GM23248 (cell line): ENCODE results near the gene NDUFA11. TPM values are rescaled to one million over a fixed set of nuclear protein-coding genes. Genes with fewer than 3 reads are reported as not detected.

Experiments
- DNase-seq: peaks from one replicate; pipeline ENCODE4 v3.0.0-alpha.2; 2015
- H2AFZ ChIP-seq: fragments of 200-600 bp; sonication (generic); 2 replicates; pipeline ENCODE4 v1.6.1; 2016; ENCODE audit warnings: antibody characterized with exemption
- H3F3A ChIP-seq: fragments of 200-600 bp; sonication (generic); 2 replicates; pipeline ENCODE4 v1.6.1; 2016; ENCODE audit warnings: mild to moderate bottlenecking, antibody characterized with exemption, mixed run types; ENCODE audit not compliant: insufficient read depth
- H3K27ac ChIP-seq: fragments of 200-600 bp; sonication (generic); 2 replicates; pipeline ENCODE4 v1.5.1; 2016; ENCODE audit warnings: mild to moderate bottlenecking
- H3K27me3 ChIP-seq: fragments of 200-600 bp; sonication (generic); replicated peaks from 2 replicates; pipeline ENCODE4 v1.6.1; 2016; ENCODE audit warnings: mild to moderate bottlenecking; ENCODE audit not compliant: insufficient read depth
- H3K36me3 ChIP-seq: fragments of 200-600 bp; sonication (generic); 2 replicates; pipeline ENCODE4 v1.6.1; 2016; ENCODE audit warnings: low read depth, mild to moderate bottlenecking
- H3K4me1 ChIP-seq: fragments of 200-600 bp; sonication (generic); 2 replicates; pipeline ENCODE4 v1.6.1; 2016; ENCODE audit warnings: mild to moderate bottlenecking; ENCODE audit not compliant: insufficient read depth
- H3K4me2 ChIP-seq: fragments of 200-600 bp; sonication (generic); one replicate; pipeline ENCODE4 v1.6.1; 2016; ENCODE audit warnings: mild to moderate bottlenecking; ENCODE audit not compliant: unreplicated experiment
- H3K4me3 ChIP-seq: fragments of 200-600 bp; sonication (generic); 2 replicates; pipeline ENCODE4 v1.5.1; 2016; ENCODE audit warnings: mild to moderate bottlenecking
- H3K79me2 ChIP-seq: fragments of 200-600 bp; sonication (generic); 2 replicates; pipeline ENCODE4 v1.6.1; 2016; ENCODE audit warnings: mild to moderate bottlenecking; ENCODE audit not compliant: insufficient read depth
- H3K9ac ChIP-seq: fragments of 200-600 bp; sonication (generic); 2 replicates; pipeline ENCODE4 v1.6.1; 2016; ENCODE audit warnings: mild to moderate bottlenecking
- H3K9me2 ChIP-seq: fragments of 200-600 bp; sonication (generic); 2 replicates; pipeline ENCODE4 v1.6.1; 2016; ENCODE audit warnings: mixed run types, mild to moderate bottlenecking, moderate library complexity; ENCODE audit not compliant: insufficient read depth
- H3K9me3 ChIP-seq: fragments of 200-600 bp; sonication (generic); one replicate; pipeline ENCODE4 v1.6.1; 2017; ENCODE audit warnings: low read depth
- H4K20me1 ChIP-seq: fragments of 200-600 bp; sonication (generic); 2 replicates; pipeline ENCODE4 v1.6.0; 2016; ENCODE audit not compliant: insufficient read depth
- EZH2 ChIP-seq: fragments of 200-600 bp; sonication (generic); IDR thresholded peaks from 2 replicates; pipeline ENCODE4 v1.6.1; 2018; ENCODE audit warnings: antibody characterized with exemption, mild to moderate bottlenecking; ENCODE audit not compliant: insufficient read depth, poor library complexity, severe bottlenecking
- EZH2phosphoT487 ChIP-seq: fragments of 200-600 bp; sonication (generic); IDR thresholded peaks from 2 replicates; pipeline ENCODE4 v1.6.1; 2018; ENCODE audit warnings: antibody characterized with exemption, moderate library complexity, mild to moderate bottlenecking, low read depth; ENCODE audit not compliant: insufficient read depth
- WGBS, 2 experiments: methylation state at CpG; one replicate each; pipeline ENCODE4 v1.1.6; 2015 to 2017; ENCODE audit warnings: low lambda C conversion rate in 2 of 2, low coverage in 1 of 2; ENCODE audit errors: missing lambda C conversion rate in 2 of 2; 5-methylcytosine and 5-hydroxymethylcytosine counted together
- in situ Hi-C: fragments of 300-500 bp; cut with MboI; formaldehyde crosslinking; loops from 2 replicates; pipeline ENCODE4 v1.15.0; 2020
- polyA plus RNA-seq: library from polyadenylated mRNA; unstranded; fragments of >200 nt; fragmentation: Nextera tagmentation; extraction: Ambion mirVana; gene quantifications from 2 replicates; pipeline ENCODE4 v1.2.1, GENCODE V29; 2016
- total RNA-seq: library from RNA; depleted of rRNA; stranded (reverse); fragments of >200 nt; shearing (Covaris generic); gene quantifications from 2 replicates; pipeline ENCODE4 v1.2.3, GENCODE V29; 2014

The NDUFA11 gene
- total and polyA plus RNA-seq, 2 experiments from 2014 or later: 231 to 588 TPM

- no peak overlapping the region for H2AFZ ChIP-seq
- no peak overlapping the region for H3K4me2 ChIP-seq
- H3K9me3 ChIP-seq: no peaks in the 10 kb centered on the region
- peaks cover 4% of the 10 kb centered on the region for H3F3A ChIP-seq
- no peak for TF ChIP-seq EZH2phosphoT487
- no peak for TF ChIP-seq EZH2
- no peaks in the 10 kb centered on the region for H3K9me2 ChIP-seq
- in situ Hi-C loops: no loop called here
- no peak overlapping the region for H3K27ac ChIP-seq
- H3K36me3 ChIP-seq: no peaks in the 10 kb centered on the region; the same call in 1 of the 2 replicates
- 0 out of 2 replicates have a peak, but pooled peaks cover under 1% of the 10 kb centered on the region for H3K79me2 ChIP-seq
- H3K9ac ChIP-seq: no peak overlapping the region
- DNase-seq: no peak
- H4K20me1 ChIP-seq: no peaks in the 10 kb centered on the region
- WGBS, 2 experiments: 5 to 38% methylated on average over 1 of the region's 1 CpG
- H3K4me3 ChIP-seq: no peak overlapping the region
- H3K4me1 ChIP-seq: peaks cover 12% of the 10 kb centered on the region
- no peaks in the 10 kb centered on the region for H3K27me3 ChIP-seq
Measured at GRCh38 chr19:5911366-5911765, 7.8 kb upstream of the NDUFA11 start.

DNA sequence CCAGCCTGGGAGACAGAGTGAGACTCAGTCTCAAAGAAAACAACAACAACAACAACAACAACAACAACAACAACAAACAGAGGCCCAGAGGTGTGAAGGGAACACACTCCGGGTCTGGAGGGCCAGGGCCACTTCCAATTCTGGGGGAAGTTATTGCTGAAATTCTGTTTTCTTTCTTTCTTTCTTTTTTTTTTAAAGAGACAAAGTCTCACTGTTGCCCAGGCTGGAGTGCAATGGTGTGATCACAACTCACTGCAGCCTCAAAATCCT, 7.0 kb upstream of the NDUFA11 start:
- H3K79me2 ChIP-seq: 0 out of 2 replicates have a peak, but pooled peaks cover 8% of the 10 kb centered on the region
- in situ Hi-C loops: no loop called here
- no peak overlapping the region for H3K4me2 ChIP-seq
- no peak overlapping the region for H3K4me3 ChIP-seq
- H3K4me1 ChIP-seq: peaks cover 12% of the 10 kb centered on the region
- no peak for DNase-seq
- no peak for TF ChIP-seq EZH2phosphoT487
- no peak for TF ChIP-seq EZH2
- H3K27me3 ChIP-seq: no peaks in the 10 kb centered on the region
- no peak overlapping the region for H2AFZ ChIP-seq
- 82 to 90% methylated on average over 1 of the region's 1 CpG for WGBS, 2 experiments
- H3K9ac ChIP-seq: no peak overlapping the region
- no peak overlapping the region for H3K27ac ChIP-seq
- H3K9me2 ChIP-seq: no peaks in the 10 kb centered on the region
- H3K9me3 ChIP-seq: no peaks in the 10 kb centered on the region
- H4K20me1 ChIP-seq: no peaks in the 10 kb centered on the region
- H3K36me3 ChIP-seq: no peaks in the 10 kb centered on the region
- peaks cover 4% of the 10 kb centered on the region for H3F3A ChIP-seq

- Histone ChIP-seq H3K36me3 (no peaks in the 10 kb centered on the region), H3K9ac (no peak overlapping the region), H3K27me3 (no peaks in the 10 kb centered on the region), H3K4me3 (no peak overlapping the region), H3F3A (peaks cover 4% of the 10 kb centered on the region), H3K9me3 (no peaks in the 10 kb centered on the region), H2AFZ (no peak overlapping the region), H3K9me2 (no peaks in the 10 kb centered on the region), H3K79me2 (0 out of 2 replicates have a peak, but pooled peaks cover 12% of the 10 kb centered on the region), H3K4me2 (no peak overlapping the region), H3K4me1 (0 out of 2 replicates have a peak, but pooled peaks cover 3% of the 10 kb centered on the region), H3K27ac (no peak overlapping the region), H4K20me1 (no peaks in the 10 kb centered on the region)
- WGBS, 2 experiments: 83% methylated on average over 11 to 14 of the region's 14 CpGs
- DNase-seq: no peak
- TF ChIP-seq EZH2 (no peak), EZH2phosphoT487 (no peak)
- in situ Hi-C loops: no loop called here
Measured at GRCh38 chr19:5908773-5909442, 5.3 kb upstream of the NDUFA11 start.

GRCh38 chr19:5907241-5907640, 3.7 kb upstream of the NDUFA11 start:
- Histone ChIP-seq H2AFZ (no peak overlapping the region), H3K4me3 (no peak overlapping the region), H3K9me3 (no peaks in the 10 kb centered on the region), H3K27ac (no peak overlapping the region), H3K4me1 (peaks cover 5% of the 10 kb centered on the region), H3K9me2 (no peaks in the 10 kb centered on the region), H3K36me3 (no peaks in the 10 kb centered on the region), H3K4me2 (no peak overlapping the region), H4K20me1 (no peaks in the 10 kb centered on the region), H3F3A (no peaks in the 10 kb centered on the region), H3K9ac (no peak overlapping the region), H3K27me3 (no peaks in the 10 kb centered on the region), H3K79me2 (peaks cover 25% of the 10 kb centered on the region)
- in situ Hi-C loops: no loop called here
- DNase-seq: no peak
- 79 to 80% methylated on average over 5 of the region's 5 CpGs for WGBS, 2 experiments
- TF ChIP-seq EZH2phosphoT487 (no peak), EZH2 (no peak)
